Measurements from ENCODE around the gene MVB12A. TPM values are rescaled to one million over a fixed set of nuclear protein-coding genes. Genes with fewer than 3 reads are reported as not detected.

MVB12A gene
- polyA plus RNA-seq, 2 of the 4 experiments (the other 2 are of a cell fraction): 19.1 to 30.2 TPM

- no peak overlapping the region for H3K4me2 ChIP-seq
- ATAC-seq (no peak), DNase-seq (ENCODE audit: low read depth in 1 of 2, low spot score in 1 of 2) (no peak), FAIRE-seq (no peak)
- ChIA-PET CTCF (interaction anchor here (0.6 to 8.8 kb wide), 13 partner anchors 9 to 224 kb away, joined by 3 to 111 read pairs (median 4); partner anchors contain the start of gene TMEM221), POLR2A (interaction anchor here (0.9 kb wide), 1 partner anchor 52 kb away, joined by 10 read pairs; the partner anchor contains the start of gene GTPBP3)
- H3K27ac ChIP-seq: no peak overlapping the region
- H3K4me3 ChIP-seq: no peak overlapping the region
- WGBS (ENCODE audit: missing lambda C conversion rate): 0% methylated on average over 1 of the region's 1 CpG
- no peak for TF ChIP-seq HOXA7 (CRISPR knock-in tag; IDR thresholded peaks at IDR 0.05)
- TF ChIP-seq PBX3 (IDR thresholded peaks at IDR 0.05): no peak
- TF ChIP-seq ESRRA (IDR thresholded peaks at IDR 0.05; ENCODE audit: borderline replicate concordance, low read length): no peak
- H3K9me3 ChIP-seq: peaks cover 10% of the 10 kb centered on the region; the same call in 2 of the 3 replicates
- H3K4me1 ChIP-seq: peaks cover 4% of the 10 kb centered on the region; the same call in 1 of the 3 replicates
Observed at GRCh38 chr19:17389288-17389687, 30.6 kb upstream of the MVB12A start.

- FAIRE-seq (no peak), DNase-seq (ENCODE audit: low read depth in 1 of 2, low spot score in 1 of 2) (no peak), ATAC-seq (no peak)
- CTCF ChIA-PET: interaction anchor here (0.7 to 8.8 kb wide), 13 partner anchors 9 to 129 kb away, joined by 3 to 111 read pairs (median 4); partner anchors contain the start of genes MRPL34 and TMEM221
- no peak for TF ChIP-seq GATA3 (IDR thresholded peaks at IDR 0.05; ENCODE audit: borderline replicate concordance)
- 0 out of 2 replicates have a peak, but pooled peaks have one; percentile 73 for TF ChIP-seq CHD4 (IDR thresholded peaks at IDR 0.05; ENCODE audit: borderline replicate concordance)
- peaks cover 4% of the 10 kb centered on the region; the same call in 1 of the 3 replicates for H3K4me1 ChIP-seq
- POLR2A ChIA-PET: interaction anchor here (0.9 kb wide), 1 partner anchor 52 kb away, joined by 10 read pairs; the partner anchor contains the start of gene GTPBP3
- peak overlapping the region; percentile 62 to 78 for H3K27ac ChIP-seq
- peak overlapping the region; percentile 47 for H3K4me3 ChIP-seq
- H3K9me3 ChIP-seq: peaks cover 10% of the 10 kb centered on the region; the same call in 2 of the 3 replicates
- peak overlapping the region; percentile 97 for H3K4me2 ChIP-seq
- WGBS (ENCODE audit: missing lambda C conversion rate): 82% methylated on average over 5 of the region's 37 CpGs
Observed at GRCh38 chr19:17389957-17390664, 29.7 kb upstream of the MVB12A start.

- H3K27ac ChIP-seq: peak overlapping the region; percentile 62 to 78
- POLR2A ChIA-PET: interaction anchor here (0.9 kb wide), 1 partner anchor 51 kb away, joined by 4 read pairs; no protein-coding TSS in a partner anchor
- no peak for TF ChIP-seq SREBF2 (IDR thresholded peaks at IDR 0.05)
- TF ChIP-seq MAFK (IDR thresholded peaks at IDR 0.05; ENCODE audit: partially characterized antibody): no peak
- 0 out of 5 replicates have a peak, but pooled peaks of 1 of the 2 experiments have one; percentile 22 for TF ChIP-seq JUN (IDR thresholded peaks at IDR 0.05)
- peak; percentile 37; the same call in 1 of the 2 replicates for TF ChIP-seq POLR2A (IDR thresholded peaks at IDR 0.05; ENCODE audit: low read length)
- peak; percentile 41; the same call in 1 of the 2 replicates for TF ChIP-seq MAZ (IDR thresholded peaks at IDR 0.05; ENCODE audit: borderline replicate concordance, low read depth, low read length)
- TF ChIP-seq CEBPB (IDR thresholded peaks at IDR 0.05): no peak
- TF ChIP-seq HOXA7 (CRISPR knock-in tag; IDR thresholded peaks at IDR 0.05): no peak
- peak; percentile 50 for TF ChIP-seq SMC3 (IDR thresholded peaks at IDR 0.05)
- TF ChIP-seq RAD21 (conservative IDR thresholded peaks at IDR 0.05 in 1 of 2, IDR thresholded peaks at IDR 0.05 in 1 of 2): peak; percentile 37 to 63; a peak in 4 of 5 replicates
- no peak for TF ChIP-seq TP53 (CRISPR knock-in tag; IDR thresholded peaks at IDR 0.05)
- TF ChIP-seq CTCF (IDR thresholded peaks at IDR 0.05): peak; percentile 58
- peaks cover 10% of the 10 kb centered on the region; the same call in 2 of the 3 replicates for H3K9me3 ChIP-seq
- CTCF ChIA-PET: interaction anchor here (0.7 to 8.8 kb wide), 7 partner anchors 8 to 130 kb away, joined by 3 to 111 read pairs (median 4); partner anchors contain the start of gene MRPL34
- WGBS (ENCODE audit: missing lambda C conversion rate): 4% methylated on average over 14 of the region's 50 CpGs
- ATAC-seq: peak; percentile 95 to 99
- H3K4me2 ChIP-seq: peak overlapping the region; percentile 97
- FAIRE-seq: no peak
- H3K4me3 ChIP-seq: peak overlapping the region; percentile 48
- DNase-seq (ENCODE audit: low read depth in 1 of 2, low spot score in 1 of 2): peak; percentile 81 to 91
- H3K4me1 ChIP-seq: peaks cover 4% of the 10 kb centered on the region; the same call in 1 of the 3 replicates
Observed at GRCh38 chr19:17390665-17391370, 29.0 kb upstream of the MVB12A start.
